ENCODE measurements around the gene GAS6.

The GAS6 gene

GRCh38 chr13:113887700-113888201 is 23.9 kb upstream of the GAS6 start:
- Histone ChIP-seq H3K27me3 (ENCODE audit: low read length) (no peaks in the 10 kb centered on the region), H3K4me3 (ENCODE audit: insufficient read depth, low read length, poor library complexity, severe bottlenecking) (no peak overlapping the region), H3K9ac (ENCODE audit: low read length) (no peak overlapping the region), H3K4me2 (ENCODE audit: low read depth, low read length, poor library complexity, severe bottlenecking) (no peak overlapping the region), H3K9me2 (replicated peaks; ENCODE audit: insufficient read depth, low read length) (no peaks in the 10 kb centered on the region), H3K9me3 (ENCODE audit: insufficient read depth, low read length) (no peaks in the 10 kb centered on the region), H3K27ac (ENCODE audit: low read depth, low read length) (no peak overlapping the region), H3K36me3 (ENCODE audit: low read length) (no peaks in the 10 kb centered on the region), H3K79me2 (ENCODE audit: insufficient read depth, low read length) (no peaks in the 10 kb centered on the region), H4K20me1 (ENCODE audit: low read depth, low read length) (no peaks in the 10 kb centered on the region), H3F3A (ENCODE audit: insufficient read depth) (no peaks in the 10 kb centered on the region), H2AFZ (ENCODE audit: low read depth, low read length, severe bottlenecking) (no peak overlapping the region)
- TF ChIP-seq EZH2phosphoT487 (conservative IDR thresholded peaks at IDR 0.05; ENCODE audit: low read length) (no peak), CTCF (IDR thresholded peaks at IDR 0.05; ENCODE audit: insufficient read depth, low read length, poor library complexity, severe bottlenecking) (no peak)

- no peaks in the 10 kb centered on the region for H3K27me3 ChIP-seq (ENCODE audit: low read length)
- no peaks in the 10 kb centered on the region for H3K9me2 ChIP-seq (replicated peaks; ENCODE audit: insufficient read depth, low read length)
- no peak overlapping the region for H2AFZ ChIP-seq (ENCODE audit: low read depth, low read length, severe bottlenecking)
- no peaks in the 10 kb centered on the region for H3K9me3 ChIP-seq (ENCODE audit: insufficient read depth, low read length)
- H3F3A ChIP-seq (ENCODE audit: insufficient read depth), result no peaks in the 10 kb centered on the region
- H3K4me3 ChIP-seq (ENCODE audit: insufficient read depth, low read length, poor library complexity, severe bottlenecking), result no peak overlapping the region
- no peaks in the 10 kb centered on the region for H4K20me1 ChIP-seq (ENCODE audit: low read depth, low read length)
- no peak overlapping the region for H3K4me2 ChIP-seq (ENCODE audit: low read depth, low read length, poor library complexity, severe bottlenecking)
- no peaks in the 10 kb centered on the region for H3K36me3 ChIP-seq (ENCODE audit: low read length)
- TF ChIP-seq CTCF (IDR thresholded peaks at IDR 0.05; ENCODE audit: insufficient read depth, low read length, poor library complexity, severe bottlenecking) (no peak), EZH2phosphoT487 (conservative IDR thresholded peaks at IDR 0.05; ENCODE audit: low read length) (no peak)
- no peak overlapping the region for H3K27ac ChIP-seq (ENCODE audit: low read depth, low read length)
- H3K9ac ChIP-seq (ENCODE audit: low read length), result no peak overlapping the region
- no peaks in the 10 kb centered on the region for H3K79me2 ChIP-seq (ENCODE audit: insufficient read depth, low read length)
Measured at GRCh38 chr13:113886561-113887112, 22.8 kb upstream of the GAS6 start.

GRCh38 chr13:113884821-113885220 is 20.9 kb upstream of the GAS6 start:
- Histone ChIP-seq H3K9me2 (replicated peaks; ENCODE audit: insufficient read depth, low read length) (no peaks in the 10 kb centered on the region), H2AFZ (ENCODE audit: low read depth, low read length, severe bottlenecking) (no peak overlapping the region), H4K20me1 (ENCODE audit: low read depth, low read length) (no peaks in the 10 kb centered on the region), H3K79me2 (ENCODE audit: insufficient read depth, low read length) (no peaks in the 10 kb centered on the region), H3K27ac (ENCODE audit: low read depth, low read length) (no peak overlapping the region), H3F3A (ENCODE audit: insufficient read depth) (no peaks in the 10 kb centered on the region), H3K9me3 (ENCODE audit: insufficient read depth, low read length) (no peaks in the 10 kb centered on the region), H3K4me3 (ENCODE audit: insufficient read depth, low read length, poor library complexity, severe bottlenecking) (no peak overlapping the region), H3K9ac (ENCODE audit: low read length) (no peak overlapping the region), H3K27me3 (ENCODE audit: low read length) (no peaks in the 10 kb centered on the region), H3K36me3 (ENCODE audit: low read length) (no peaks in the 10 kb centered on the region), H3K4me2 (ENCODE audit: low read depth, low read length, poor library complexity, severe bottlenecking) (no peak overlapping the region)
- TF ChIP-seq CTCF (IDR thresholded peaks at IDR 0.05; ENCODE audit: insufficient read depth, low read length, poor library complexity, severe bottlenecking), result no peak
- no peak for TF ChIP-seq EZH2phosphoT487 (conservative IDR thresholded peaks at IDR 0.05; ENCODE audit: low read length)

Measured in SU-DHL-6 (cell line).